CD14-positive monocyte (primary cell): ENCODE results near the gene SERPINA9. TPM values are rescaled to one million over a fixed set of nuclear protein-coding genes. Genes with fewer than 3 reads are reported as not detected.

Experiments used
- DNase-seq, 3 donors: peaks; one replicate each; pipeline ENCODE4 v3.0.0-alpha.2; 2011 to 2022
- H2AFZ ChIP-seq: 2 replicates; pipeline ENCODE4 v1.6.0; 2012; ENCODE audit warnings: mild to moderate bottlenecking, low read depth, low read length, inconsistent platforms; ENCODE audit not compliant: insufficient read depth, poor library complexity, severe bottlenecking
- H3K27ac ChIP-seq, 2 donors: 1 replicate in 1 of 2; 2 replicates in 1 of 2; pipeline ENCODE4 v1.5.1; 2012 to 2013; ENCODE audit warnings: low read length in 2 of 2, control low read depth in 1 of 2, inconsistent platforms in 1 of 2, low read depth in 1 of 2, mild to moderate bottlenecking in 1 of 2
- H3K27me3 ChIP-seq, 2 donors: one replicate each; pipeline versions ENCODE4 v1.6.0 to v1.6.1; 2011 to 2013; ENCODE audit warnings: low read length in 2 of 2; ENCODE audit not compliant: control insufficient read depth in 2 of 2, insufficient read depth in 2 of 2
- H3K36me3 ChIP-seq, 2 donors: replicated peaks in 1 of 2; 1 replicate in 1 of 2; 2 replicates in 1 of 2; pipeline versions ENCODE4 v1.5.1 to v1.6.1; 2012 to 2013; ENCODE audit warnings: low read length in 2 of 2, control low read depth in 1 of 2, inconsistent platforms in 1 of 2, mild to moderate bottlenecking in 1 of 2; ENCODE audit not compliant: insufficient read depth in 2 of 2, control insufficient read depth in 1 of 2
- H3K4me1 ChIP-seq, 2 donors: 1 replicate in 1 of 2; 2 replicates in 1 of 2; pipeline versions ENCODE4 v1.5.1 to v1.6.1; 2012 to 2013; ENCODE audit warnings: low read length in 2 of 2, control low read depth in 1 of 2, inconsistent platforms in 1 of 2, mild to moderate bottlenecking in 1 of 2, moderate library complexity in 1 of 2; ENCODE audit not compliant: insufficient read depth in 2 of 2, control insufficient read depth in 1 of 2
- H3K4me2 ChIP-seq: replicated peaks from 2 replicates; pipeline ENCODE3; 2012; ENCODE audit warnings: low read length, moderate library complexity, mild to moderate bottlenecking; ENCODE audit not compliant: poor library complexity, severe bottlenecking; ENCODE audit errors: extremely low read depth
- H3K4me3 ChIP-seq, 3 experiments: fragments of 200-600 bp in 1 of 3; sonication (generic) in 1 of 3; replicated peaks in 1 of 3; 1 replicate in 2 of 3; 2 replicates in 1 of 3; pipeline ENCODE4 v1.5.1; 2011 to 2013; ENCODE audit warnings: low read length in 3 of 3, mild to moderate bottlenecking in 3 of 3, control low read depth in 2 of 3, low read depth in 2 of 3, inconsistent platforms in 1 of 3, moderate library complexity in 1 of 3
- H3K79me2 ChIP-seq: 2 replicates; pipeline ENCODE4 v1.6.0; 2012; ENCODE audit warnings: mild to moderate bottlenecking, control low read depth, inconsistent platforms, low read length, moderate library complexity; ENCODE audit not compliant: insufficient read depth
- H3K9ac ChIP-seq: 2 replicates; pipeline ENCODE4 v1.6.0; 2017; ENCODE audit warnings: low read length, mild to moderate bottlenecking; ENCODE audit not compliant: insufficient read depth, poor library complexity, severe bottlenecking
- H3K9me3 ChIP-seq, 2 donors: replicated peaks in 1 of 2; 1 replicate in 1 of 2; 2 replicates in 1 of 2; pipeline versions ENCODE4 v1.5.1 to v1.6.1; 2012 to 2013; ENCODE audit warnings: low read length in 2 of 2, control low read depth in 1 of 2; ENCODE audit not compliant: control insufficient read depth in 1 of 2, insufficient read depth in 1 of 2
- H4K20me1 ChIP-seq: 2 replicates; pipeline ENCODE4 v1.6.0; 2012; ENCODE audit warnings: mild to moderate bottlenecking, low read length, control low read depth, moderate library complexity; ENCODE audit not compliant: insufficient read depth
- H3K27ac Mint-ChIP-seq, 7 donors: one replicate each; pipeline ENCODE4 v1.8.0; 2020; ENCODE audit warnings: mild to moderate bottlenecking in 7 of 7, mixed read lengths in 7 of 7, moderate library complexity in 6 of 7, inconsistent platforms in 2 of 7
- H3K27me3 Mint-ChIP-seq, 3 donors: one replicate each; pipeline ENCODE4 v1.8.0; 2021 to 2022; ENCODE audit warnings: low read depth in 3 of 3, mild to moderate bottlenecking in 3 of 3, mixed read lengths in 3 of 3, moderate library complexity in 3 of 3, inconsistent platforms in 1 of 3
- H3K36me3 Mint-ChIP-seq, 2 donors: one replicate each; pipeline ENCODE4 v1.8.0; 2020; ENCODE audit warnings: mixed read lengths in 2 of 2, inconsistent platforms in 1 of 2, mild to moderate bottlenecking in 1 of 2
- H3K4me1 Mint-ChIP-seq: one replicate; pipeline ENCODE4 v1.8.0; 2020; ENCODE audit warnings: mild to moderate bottlenecking, mixed read lengths
- H3K4me3 Mint-ChIP-seq, 2 donors: one replicate each; pipeline ENCODE4 v1.8.0; 2020; ENCODE audit warnings: mild to moderate bottlenecking in 2 of 2, mixed read lengths in 2 of 2, moderate library complexity in 1 of 2
- H3K9me3 Mint-ChIP-seq, 7 donors: one replicate each; pipeline ENCODE4 v1.8.0; 2020 to 2022; ENCODE audit warnings: mixed read lengths in 7 of 7, mild to moderate bottlenecking in 6 of 7, moderate library complexity in 6 of 7, inconsistent platforms in 2 of 7
- WGBS: methylation state at CpG from one replicate; pipeline ENCODE4 v1.1.5; 2013; ENCODE audit warnings: missing lambda C conversion rate; ENCODE audit not compliant: insufficient coverage; 5-methylcytosine and 5-hydroxymethylcytosine counted together
- intact Hi-C, 2 donors: fragments of 100-400 bp; cut with micrococcal nuclease; formaldehyde crosslinking; loops; one replicate each; pipeline versions ENCODE4 v1.15.0 to v1.15.1; 2023
- polyA plus RNA-seq, 3 donors: library from polyadenylated mRNA; depleted of rRNA in 1 of 3; unstranded in 2 of 3; stranded (reverse) in 1 of 3; fragments of 300-500 nt in 2 of 3; fragments of >200 nt in 1 of 3; fragmentation: Illumina TruSeq in 2 of 3; gene quantifications; 1 replicate in 2 of 3; 2 replicates in 1 of 3; pipeline ENCODE4 v1.2.3, GENCODE V29; 2012 to 2021
- TF ChIP-seq, protein P1 (sequence below): fragments of 200-600 bp; IDR thresholded peaks from one replicate; pipeline ENCODE4 v1.8.0; 2022; ENCODE audit warnings: antibody characterized with exemption, mild to moderate bottlenecking

The SERPINA9 gene
- polyA plus RNA-seq, 3 donors = not detected

- Histone ChIP-seq H4K20me1 (no peaks in the 10 kb centered on the region), H3K9ac (no peak overlapping the region), H3K36me3 (no peaks in the 10 kb centered on the region), H2AFZ (no peak overlapping the region), H3K9me3 (no peaks in the 10 kb centered on the region), H3K4me1 (no peaks in the 10 kb centered on the region), H3K4me3 (no peak overlapping the region), H3K27me3 (peaks cover 0 to 6% of the 10 kb centered on the region in 2 donors), H3K4me2 (no peak overlapping the region), H3K79me2 (no peaks in the 10 kb centered on the region), H3K27ac (no peak overlapping the region)
- TF ChIP-seq, protein P1, sequence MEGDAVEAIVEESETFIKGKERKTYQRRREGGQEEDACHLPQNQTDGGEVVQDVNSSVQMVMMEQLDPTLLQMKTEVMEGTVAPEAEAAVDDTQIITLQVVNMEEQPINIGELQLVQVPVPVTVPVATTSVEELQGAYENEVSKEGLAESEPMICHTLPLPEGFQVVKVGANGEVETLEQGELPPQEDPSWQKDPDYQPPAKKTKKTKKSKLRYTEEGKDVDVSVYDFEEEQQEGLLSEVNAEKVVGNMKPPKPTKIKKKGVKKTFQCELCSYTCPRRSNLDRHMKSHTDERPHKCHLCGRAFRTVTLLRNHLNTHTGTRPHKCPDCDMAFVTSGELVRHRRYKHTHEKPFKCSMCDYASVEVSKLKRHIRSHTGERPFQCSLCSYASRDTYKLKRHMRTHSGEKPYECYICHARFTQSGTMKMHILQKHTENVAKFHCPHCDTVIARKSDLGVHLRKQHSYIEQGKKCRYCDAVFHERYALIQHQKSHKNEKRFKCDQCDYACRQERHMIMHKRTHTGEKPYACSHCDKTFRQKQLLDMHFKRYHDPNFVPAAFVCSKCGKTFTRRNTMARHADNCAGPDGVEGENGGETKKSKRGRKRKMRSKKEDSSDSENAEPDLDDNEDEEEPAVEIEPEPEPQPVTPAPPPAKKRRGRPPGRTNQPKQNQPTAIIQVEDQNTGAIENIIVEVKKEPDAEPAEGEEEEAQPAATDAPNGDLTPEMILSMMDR = no peak
- Mint-ChIP-seq H3K27me3 (peaks cover 8 to 16% (median 11%) of the 10 kb centered on the region in 3 donors), H3K4me3 (no peak overlapping the region), H3K27ac (no peak overlapping the region), H3K9me3 (peaks cover 0 to 2% (median 0%) of the 10 kb centered on the region in 7 donors), H3K36me3 (no peaks in the 10 kb centered on the region), H3K4me1 (peaks cover 3% of the 10 kb centered on the region)
- 63% methylated on average over 2 of the region's 5 CpGs for WGBS
- no peak for DNase-seq
- intact Hi-C loops = loop anchor here (2.0 to 5.0 kb wide), 2 partner anchors 130 to 132 kb away; no protein-coding TSS in a partner anchor
Observed at GRCh38 chr14:94486883-94487282, 10.9 kb upstream of the SERPINA9 start.

GRCh38 chr14:94485944-94486841, 10.2 kb upstream of the SERPINA9 start:
- Histone ChIP-seq H3K9ac (no peak overlapping the region), H3K9me3 (no peaks in the 10 kb centered on the region), H2AFZ (peak overlapping the region; percentile 36), H3K36me3 (no peaks in the 10 kb centered on the region), H3K4me3 (no peak overlapping the region), H3K27me3 (peaks cover 0 to 6% of the 10 kb centered on the region in 2 donors), H3K79me2 (no peaks in the 10 kb centered on the region), H4K20me1 (no peaks in the 10 kb centered on the region), H3K4me1 (no peaks in the 10 kb centered on the region), H3K27ac (no peak overlapping the region), H3K4me2 (no peak overlapping the region)
- peak overlapping the region in 1 of 7 donors; percentile 32 for H3K27ac Mint-ChIP-seq
- H3K36me3 Mint-ChIP-seq = no peaks in the 10 kb centered on the region
- 20% methylated on average over 20 of the region's 26 CpGs for WGBS
- TF ChIP-seq, protein P1 = peak; percentile 99
- intact Hi-C loops = loop anchor here (2.0 to 5.0 kb wide), 2 partner anchors 129 to 131 kb away; no protein-coding TSS in a partner anchor
- peak; percentile 24 to 57 (median 34) for DNase-seq
- peaks cover 8 to 16% (median 11%) of the 10 kb centered on the region in 3 donors for H3K27me3 Mint-ChIP-seq
- no peak overlapping the region for H3K4me3 Mint-ChIP-seq
- peaks cover 3% of the 10 kb centered on the region for H3K4me1 Mint-ChIP-seq
- peaks cover 0 to 2% (median 0%) of the 10 kb centered on the region in 7 donors for H3K9me3 Mint-ChIP-seq
